Stimulated activated CD8-positive, alpha-beta memory T cell treated with anti-CD3 and anti-CD28 coated beads, Interleukin-15, amount 100 ng/mL, for 1 hour (primary cell): ENCODE results near the gene CRELD1.
A peak's percentile ranks its signal among the peaks of the same experiment; 100 is the strongest.
"Not testable (repeated sequence)": the region's sequence is repeated elsewhere in the genome, so short reads cannot be mapped to it uniquely, and the experiment has no call there.

Source experiments
- DNase-seq: peaks from one replicate; pipeline ENCODE4 v3.0.0-alpha.2; 2020; ENCODE audit warnings: low read depth

The CRELD1 gene, protein sequence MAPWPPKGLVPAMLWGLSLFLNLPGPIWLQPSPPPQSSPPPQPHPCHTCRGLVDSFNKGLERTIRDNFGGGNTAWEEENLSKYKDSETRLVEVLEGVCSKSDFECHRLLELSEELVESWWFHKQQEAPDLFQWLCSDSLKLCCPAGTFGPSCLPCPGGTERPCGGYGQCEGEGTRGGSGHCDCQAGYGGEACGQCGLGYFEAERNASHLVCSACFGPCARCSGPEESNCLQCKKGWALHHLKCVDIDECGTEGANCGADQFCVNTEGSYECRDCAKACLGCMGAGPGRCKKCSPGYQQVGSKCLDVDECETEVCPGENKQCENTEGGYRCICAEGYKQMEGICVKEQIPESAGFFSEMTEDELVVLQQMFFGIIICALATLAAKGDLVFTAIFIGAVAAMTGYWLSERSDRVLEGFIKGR

DNA sequence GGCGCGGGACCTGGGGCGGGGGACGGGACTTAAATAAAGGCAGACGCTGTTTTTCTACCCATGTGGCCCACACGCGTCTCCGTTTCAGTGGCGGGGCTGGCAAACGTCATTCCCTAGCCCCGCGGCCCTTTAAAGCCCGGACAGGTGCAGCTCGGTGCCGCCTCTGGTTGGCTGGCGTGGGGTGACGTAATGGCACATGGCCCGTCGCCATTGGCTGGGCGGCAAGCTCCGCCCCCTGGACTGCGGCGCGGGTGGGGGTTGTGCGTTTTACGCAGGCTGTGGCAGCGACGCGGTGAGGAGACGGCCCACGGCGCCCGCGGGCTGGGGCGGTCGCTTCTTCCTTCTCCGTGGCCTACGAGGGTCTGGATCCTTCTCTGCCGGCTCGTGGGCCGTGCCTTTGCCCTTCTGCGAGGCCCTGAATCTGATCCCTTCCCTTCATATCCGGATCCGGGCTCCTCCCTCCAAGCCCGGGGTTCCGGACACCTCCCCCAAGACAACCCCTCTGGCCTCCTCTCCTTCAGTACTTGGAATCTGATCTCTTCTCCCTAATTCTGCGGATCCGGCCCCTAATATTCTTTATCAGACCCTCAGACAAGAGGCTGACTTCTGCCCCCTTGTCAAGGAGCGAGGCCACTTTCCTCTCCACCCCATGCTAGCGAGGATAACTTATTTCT is at the start of gene CRELD1:
CRELD1 (plus strand) TSS at position 274 of the 674 bp plus-strand sequence. CDS start 605 bp downstream, outside the sequence.
- peak; percentile 92 for DNase-seq

GRCh38 chr3:9884555-9885165 is 49.0 kb upstream of the CRELD1 start:
- DNase-seq, result no peak

DNA sequence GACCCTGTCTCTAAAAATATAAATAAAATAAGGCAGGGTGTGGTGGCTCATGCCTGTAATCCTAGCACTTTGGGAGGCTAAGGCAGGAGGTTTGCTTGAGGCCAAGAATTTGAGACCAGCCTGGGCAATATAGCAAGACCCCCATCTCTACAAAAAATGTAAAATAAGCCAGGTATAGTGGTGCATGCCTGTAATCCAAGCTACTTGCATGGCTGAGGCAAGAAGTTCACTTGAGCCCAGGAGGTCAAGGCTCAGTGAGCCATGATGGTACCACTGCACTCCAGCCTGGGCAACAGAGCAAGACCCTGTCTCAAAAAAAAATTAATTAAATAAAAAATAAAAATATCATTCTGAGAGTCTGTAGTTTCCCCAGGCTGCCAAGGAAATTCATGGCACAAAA is 47.3 kb upstream of the CRELD1 start:
- no peak for DNase-seq

GRCh38 chr3:9887480-9887879 is 46.2 kb upstream of the CRELD1 start:
- no peak for DNase-seq

GRCh38 chr3:9888540-9888939 is 45.1 kb upstream of the CRELD1 start:
- no peak for DNase-seq

DNA sequence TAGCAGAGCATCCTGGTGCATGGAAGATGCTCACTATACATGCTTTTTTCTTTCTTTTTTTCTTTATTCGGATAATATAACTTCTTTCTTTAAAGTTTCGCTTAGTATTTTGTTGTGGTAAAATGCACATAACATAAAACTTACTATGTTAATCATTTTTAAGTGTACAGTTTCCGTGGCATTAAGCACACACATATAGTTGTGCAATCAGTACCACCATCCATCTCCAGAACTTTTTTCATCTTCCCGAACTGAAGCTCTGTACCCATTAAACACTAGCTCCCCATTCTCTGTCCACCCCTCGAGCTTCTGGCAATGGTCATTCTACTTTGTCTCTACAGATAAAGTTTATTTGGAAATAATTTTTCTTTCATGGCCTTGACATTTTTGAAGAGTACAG is 44.2 kb upstream of the CRELD1 start:
- no peak for DNase-seq

GRCh38 chr3:9890249-9891071 is 43.2 kb upstream of the CRELD1 start, which contains the start of gene JAGN1:
Gene JAGN1, plus strand, starts transcription at chr3:9890610. Its CDS starts 113 bp downstream, at chr3:9890723.
- peak; percentile 90 for DNase-seq

- no peak for DNase-seq
Observed at GRCh38 chr3:9891072-9891622, 42.5 kb upstream of the CRELD1 start.

- no peak for DNase-seq
Observed at GRCh38 chr3:9893739-9894138, 39.9 kb upstream of the CRELD1 start.

GRCh38 chr3:9895715-9896114 is 37.9 kb upstream of the CRELD1 start:
- not testable (repeated sequence) for DNase-seq

DNA sequence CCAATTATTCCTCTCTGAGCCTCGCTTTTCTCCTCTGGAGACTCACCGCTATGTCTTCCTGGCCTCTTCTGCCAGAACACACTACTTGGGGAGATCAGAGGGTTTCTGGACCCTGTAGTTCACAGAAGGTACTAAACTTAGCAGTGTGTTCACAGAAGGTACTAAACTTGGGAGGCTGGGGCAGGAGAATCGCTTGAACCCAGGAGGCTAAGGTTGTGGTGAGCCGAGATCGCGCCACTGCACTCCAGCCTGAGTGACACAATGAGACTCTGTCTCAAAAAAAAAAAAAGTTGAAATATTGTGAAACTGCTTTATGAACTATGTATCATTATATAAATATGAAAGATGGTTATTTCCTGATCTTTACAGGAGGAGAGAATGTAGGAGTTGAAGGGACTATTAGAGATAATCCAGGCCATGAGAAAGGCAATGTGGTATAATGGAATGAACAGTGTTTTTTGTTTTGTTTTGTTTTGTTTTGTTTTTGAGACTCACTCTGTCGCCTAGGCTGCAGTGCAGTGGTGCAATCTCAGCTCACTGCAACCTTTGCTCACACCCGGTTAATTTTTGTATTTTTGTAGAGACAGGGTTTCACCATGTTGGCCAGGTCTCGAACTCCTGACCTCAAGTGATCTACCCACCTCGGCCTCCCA is 36.8 kb upstream of the CRELD1 start:
- DNase-seq, result not testable (repeated sequence)

GRCh38 chr3:9897408-9898372 is 35.9 kb upstream of the CRELD1 start:
- no peak for DNase-seq

DNA sequence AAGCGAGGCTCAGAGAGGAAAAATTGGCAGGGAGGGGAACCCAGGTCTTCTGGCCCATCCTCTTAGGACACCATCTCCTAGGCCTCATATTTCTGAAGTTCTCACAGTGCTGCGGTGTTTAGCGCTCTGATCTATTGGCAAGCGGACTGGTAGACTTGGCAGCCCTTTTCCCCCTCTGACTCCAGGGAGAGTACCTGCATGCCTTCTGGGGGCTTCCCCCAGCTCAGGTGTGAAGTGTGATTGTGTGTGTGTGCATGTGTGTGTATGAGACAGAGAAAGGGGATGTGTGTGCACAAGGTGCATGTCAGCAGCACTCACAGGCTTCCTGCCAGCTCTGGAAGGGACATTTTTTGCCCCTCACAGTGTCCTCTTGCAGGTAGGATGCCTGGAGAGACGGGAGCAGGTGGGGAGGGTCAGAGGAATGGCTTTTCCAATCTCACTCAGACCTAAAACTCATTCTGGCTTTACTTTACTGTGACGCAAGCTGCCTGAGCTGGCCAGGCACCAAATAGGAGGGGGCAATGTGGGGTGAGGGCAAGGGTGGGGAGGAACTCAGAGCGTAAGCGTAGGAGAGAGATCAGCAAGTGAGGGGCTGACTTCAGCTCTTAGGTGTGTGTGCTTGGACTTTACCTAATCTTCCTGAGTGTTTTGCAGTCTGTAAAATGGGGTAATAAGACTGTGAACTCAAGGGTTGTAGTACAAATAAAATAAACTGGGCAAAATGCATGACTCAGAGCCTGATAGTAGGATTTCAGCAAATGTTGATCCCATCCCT is 35.0 kb upstream of the CRELD1 start:
- DNase-seq, result no peak

- no peak for DNase-seq
Observed at GRCh38 chr3:9899289-9899791, 34.3 kb upstream of the CRELD1 start.

- DNase-seq, result not testable (repeated sequence)
Observed at GRCh38 chr3:9900965-9901415, 32.6 kb upstream of the CRELD1 start.

DNA sequence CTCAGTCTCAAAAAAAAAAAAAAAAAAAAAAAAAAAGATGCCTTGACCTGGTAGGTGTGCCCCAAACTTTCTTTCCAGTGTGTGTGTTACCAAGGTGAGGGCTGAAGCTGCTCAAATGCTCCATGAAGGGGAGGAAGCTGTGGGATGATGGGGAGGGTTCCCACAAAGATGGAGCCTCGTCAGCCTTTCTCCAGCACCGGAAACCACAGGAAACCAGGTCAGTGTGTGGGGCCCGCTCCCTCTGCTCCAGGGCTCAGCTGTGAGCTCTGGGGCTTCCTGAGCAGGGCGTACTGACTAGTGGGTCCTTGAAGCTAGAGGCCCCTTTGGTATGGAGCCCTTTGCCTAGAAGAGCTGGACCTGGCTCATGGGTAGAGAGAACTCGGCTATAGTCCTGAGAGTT is 31.7 kb upstream of the CRELD1 start:
- no peak for DNase-seq

GRCh38 chr3:9902372-9903237 is 31.0 kb upstream of the CRELD1 start, which contains the start of gene IL17RE:
Gene IL17RE, plus strand, starts transcription at chr3:9902848. Its CDS starts 85 bp downstream, at chr3:9902933.
- DNase-seq, result no peak

DNA sequence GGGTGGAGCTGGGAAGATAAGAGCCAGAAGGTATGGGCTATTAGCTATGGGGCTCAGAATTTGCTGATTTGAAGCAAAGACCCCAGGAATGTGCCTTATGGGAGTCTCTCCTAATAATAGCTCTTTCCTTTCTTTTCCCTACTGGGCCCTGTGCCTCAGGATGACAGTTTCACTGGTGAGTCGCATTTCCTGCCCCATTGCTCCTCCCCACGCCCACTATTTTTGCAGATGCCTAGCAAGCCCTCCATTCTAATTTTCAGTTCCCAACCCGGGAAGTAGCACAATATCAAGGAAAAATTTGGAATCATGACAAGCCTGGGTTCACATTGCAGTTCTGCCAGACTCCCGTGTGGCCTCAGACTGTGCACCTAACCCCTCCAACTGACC is 30.4 kb upstream of the CRELD1 start:
- no peak for DNase-seq
